B cell (primary cell): ENCODE results near the gene TMC2. TPM values are rescaled to one million over a fixed set of nuclear protein-coding genes. Genes with fewer than 3 reads are reported as not detected.

Experiments
- ATAC-seq: fragments of 200-7000 bp; cut with Tn5 transposase; one replicate; pipeline ENCODE4 v1.10.0; 2021; ENCODE audit warnings: low read depth, mild to moderate bottlenecking, moderate number of reproducible peaks, moderate library complexity
- CTCF ChIA-PET: fragments of 350-600 bp; sonication (Branson Sonifier 250); formaldehyde crosslinking; loops from one replicate; lab custom pipeline; 2021; ENCODE audit warnings: antibody characterized with exemption, inconsistent platforms; lab: Charles Lee
- POLR2A ChIA-PET: fragments of 350-600 bp; sonication (Branson Sonifier 250); formaldehyde crosslinking; loops from one replicate; lab custom pipeline; 2021; ENCODE audit warnings: antibody characterized with exemption; lab: Charles Lee
- DNase-seq: peaks from one replicate; pipeline ENCODE4 v3.0.0; 2013
- H2AFZ ChIP-seq: 2 replicates; pipeline ENCODE4 v1.6.1; 2012; ENCODE audit warnings: mild to moderate bottlenecking, low read depth, low read length; ENCODE audit not compliant: insufficient read depth, poor library complexity, severe bottlenecking
- H3K27ac ChIP-seq, 2 donors: 1 replicate in 1 of 2; 2 replicates in 1 of 2; pipeline ENCODE4 v1.5.1; 2012 to 2013; ENCODE audit warnings: low read length in 2 of 2, mild to moderate bottlenecking in 2 of 2, moderate library complexity in 1 of 2
- H3K27me3 ChIP-seq, 4 experiments: fragments of 200-600 bp in 1 of 4; sonication (generic) in 1 of 4; replicated peaks in 1 of 4; 1 replicate in 2 of 4; 2 replicates in 2 of 4; pipeline versions ENCODE4 v1.6.1 to v1.7.0; 2013 to 2016; ENCODE audit warnings: low read length in 3 of 4, mild to moderate bottlenecking in 2 of 4, mixed read lengths in 1 of 4, moderate library complexity in 1 of 4; ENCODE audit not compliant: insufficient read depth in 4 of 4, control insufficient read depth in 3 of 4; ENCODE audit errors: control extremely low read depth in 1 of 4
- H3K36me3 ChIP-seq, 2 experiments: replicated peaks in 1 of 2; 1 replicate in 1 of 2; 2 replicates in 1 of 2; pipeline versions ENCODE4 v1.6.1 to v1.7.1; 2013; ENCODE audit warnings: low read length in 1 of 2; ENCODE audit not compliant: insufficient read depth in 2 of 2, control insufficient read depth in 1 of 2; ENCODE audit errors: control extremely low read depth in 1 of 2, extremely low read depth in 1 of 2
- H3K4me1 ChIP-seq, 2 donors: fragments of 200-600 bp in 1 of 2; sonication (generic) in 1 of 2; 1 replicate in 1 of 2; 2 replicates in 1 of 2; pipeline versions ENCODE4 v1.5.1 to v1.6.1; 2013 to 2017; ENCODE audit warnings: low read length in 2 of 2; ENCODE audit not compliant: control insufficient read depth in 2 of 2, insufficient read depth in 2 of 2
- H3K4me2 ChIP-seq: replicated peaks from 2 replicates; pipeline ENCODE3; 2012; ENCODE audit warnings: mild to moderate bottlenecking, low read depth, low read length; ENCODE audit not compliant: poor library complexity, severe bottlenecking
- H3K4me3 ChIP-seq, 5 experiments: fragments of 200-600 bp in 1 of 5; sonication (generic) in 1 of 5; 1 replicate in 3 of 5; 2 replicates in 2 of 5; pipeline versions ENCODE4 v1.5.1 to v1.7.0; 2011 to 2016; ENCODE audit warnings: low read length in 4 of 5, mild to moderate bottlenecking in 4 of 5, low read depth in 2 of 5, control low read depth in 1 of 5, moderate library complexity in 1 of 5; ENCODE audit not compliant: insufficient read depth in 1 of 5; ENCODE audit errors: control extremely low read depth in 1 of 5, extremely low read depth in 1 of 5
- H3K79me2 ChIP-seq: fragments of 200-600 bp; sonication (generic); one replicate; pipeline ENCODE4 v1.6.0; 2016; ENCODE audit warnings: low read length; ENCODE audit not compliant: control insufficient read depth, insufficient read depth
- H3K9ac ChIP-seq: fragments of 200-600 bp; sonication (generic); 2 replicates; pipeline ENCODE4 v1.6.1; 2017; ENCODE audit warnings: mild to moderate bottlenecking, low read length, moderate library complexity
- H3K9me3 ChIP-seq, 3 donors: one replicate each; pipeline versions ENCODE4 v1.6.1 to v1.7.1; 2013; ENCODE audit warnings: low read length in 2 of 3; ENCODE audit not compliant: control insufficient read depth in 2 of 3, insufficient read depth in 1 of 3; ENCODE audit errors: control extremely low read depth in 1 of 3
- H4K20me1 ChIP-seq: 2 replicates; pipeline ENCODE4 v1.6.0; 2012; ENCODE audit warnings: mild to moderate bottlenecking, low read length; ENCODE audit not compliant: insufficient read depth, control insufficient read depth, poor library complexity, severe bottlenecking
- H3K27ac Mint-ChIP-seq: one replicate; pipeline ENCODE4 v1.8.0; 2021; ENCODE audit warnings: mixed read lengths
- H3K27me3 Mint-ChIP-seq: one replicate; pipeline ENCODE4 v1.8.0; 2021; ENCODE audit warnings: mixed read lengths
- H3K4me1 Mint-ChIP-seq: one replicate; pipeline ENCODE4 v1.8.0; 2021; ENCODE audit warnings: mixed read lengths
- H3K4me3 Mint-ChIP-seq: one replicate; pipeline ENCODE4 v1.8.0; 2021; ENCODE audit warnings: mixed read lengths
- H3K9me3 Mint-ChIP-seq: one replicate; pipeline ENCODE4 v1.8.0; 2022; ENCODE audit warnings: mixed read lengths; ENCODE audit not compliant: insufficient read depth
- CTCF ChIP-seq: fragments of 200-600 bp; IDR thresholded peaks from one replicate; pipeline ENCODE4 v1.8.0; 2022; ENCODE audit warnings: antibody characterized with exemption, mild to moderate bottlenecking
- EZH2 ChIP-seq: IDR thresholded peaks from 2 replicates; pipeline ENCODE4 v1.6.1; 2012; ENCODE audit warnings: borderline replicate concordance, low read depth, mild to moderate bottlenecking, moderate library complexity, low read length; ENCODE audit not compliant: insufficient read depth, poor library complexity, severe bottlenecking
- WGBS: methylation state at CpG from one replicate; pipeline ENCODE4 v1.1.5; 2013; ENCODE audit warnings: missing lambda C conversion rate; ENCODE audit not compliant: insufficient coverage; 5-methylcytosine and 5-hydroxymethylcytosine counted together
- intact Hi-C: fragments of 100-400 bp; cut with micrococcal nuclease; formaldehyde crosslinking; loops from one replicate; pipeline ENCODE4 v1.10.0; 2022
- polyA plus RNA-seq: library from polyadenylated mRNA; depleted of rRNA; stranded (reverse); fragments of >200 nt; gene quantifications from 2 replicates; pipeline ENCODE4 v1.2.3, GENCODE V29; 2012
- total RNA-seq, 2 donors: library from RNA; stranded (reverse); fragments of 120-200 nt in 1 of 2; gene quantifications; 1 replicate in 1 of 2; 2 replicates in 1 of 2; pipeline versions ENCODE4 v1.2.3 to v1.2.4, GENCODE V29; 2013 to 2022

TMC2 gene
- total and polyA plus RNA-seq, 2 donors (not counting 1 experiment from before 2014, with no cell fraction given) = not detected

GRCh38 chr20:2657241-2657640, 120.9 kb downstream of the TMC2 start:
- Histone ChIP-seq H3K9ac (no peak overlapping the region), H3K36me3 (peaks cover 4 to 82% of the 10 kb centered on the region in 2 experiments), H4K20me1 (peaks cover 42% of the 10 kb centered on the region), H3K4me2 (no peak overlapping the region), H2AFZ (no peak overlapping the region), H3K4me3 (no peak overlapping the region), H3K27ac (no peak overlapping the region), H3K79me2 (peaks cover 27% of the 10 kb centered on the region), H3K9me3 (no peaks in the 10 kb centered on the region), H3K27me3 (no peaks in the 10 kb centered on the region), H3K4me1 (peaks cover 14 to 15% of the 10 kb centered on the region in 2 donors)
- peaks cover 24% of the 10 kb centered on the region for H3K4me1 Mint-ChIP-seq
- intact Hi-C loops = no loop called here
- ATAC-seq (no peak), DNase-seq (peak; percentile 18)
- H3K27ac Mint-ChIP-seq = no peak overlapping the region
- ChIA-PET CTCF (no interaction called here), POLR2A (no interaction called here)
- no peaks in the 10 kb centered on the region for H3K27me3 Mint-ChIP-seq
- H3K9me3 Mint-ChIP-seq = no peaks in the 10 kb centered on the region
- no peak for TF ChIP-seq EZH2
- no peak for TF ChIP-seq CTCF
- 86% methylated on average over 5 of the region's 5 CpGs for WGBS
- no peak overlapping the region for H3K4me3 Mint-ChIP-seq

- WGBS = 90% methylated on average over 1 of the region's 5 CpGs
- H4K20me1 ChIP-seq = peaks cover 42% of the 10 kb centered on the region
- H3K9ac ChIP-seq = no peak overlapping the region
- no peak overlapping the region for H3K27ac ChIP-seq
- peaks cover 4 to 83% of the 10 kb centered on the region in 2 experiments for H3K36me3 ChIP-seq
- peaks cover 27% of the 10 kb centered on the region for H3K79me2 ChIP-seq
- DNase-seq (no peak), ATAC-seq (no peak)
- TF ChIP-seq EZH2 = no peak
- no peak for TF ChIP-seq CTCF
- no peak overlapping the region for H3K4me3 Mint-ChIP-seq
- no peaks in the 10 kb centered on the region for H3K27me3 Mint-ChIP-seq
- H3K9me3 ChIP-seq = no peaks in the 10 kb centered on the region
- no peak overlapping the region for H3K4me2 ChIP-seq
- peaks cover 24% of the 10 kb centered on the region for H3K4me1 Mint-ChIP-seq
- H3K9me3 Mint-ChIP-seq = no peaks in the 10 kb centered on the region
- H3K4me1 ChIP-seq = peaks cover 14 to 15% of the 10 kb centered on the region in 2 donors
- ChIA-PET POLR2A (no interaction called here), CTCF (no interaction called here)
- no peak overlapping the region for H3K4me3 ChIP-seq
- no peak overlapping the region for H3K27ac Mint-ChIP-seq
- no peaks in the 10 kb centered on the region for H3K27me3 ChIP-seq
- no peak overlapping the region for H2AFZ ChIP-seq
- intact Hi-C loops = no loop called here
Measured at GRCh38 chr20:2657674-2658073, 121.3 kb downstream of the TMC2 start.
